Measurements from ENCODE around the gene CIBAR2.

CIBAR2 gene

GRCh38 chr16:85101956-85102630 lies 10.2 kb downstream of the CIBAR2 start:
- DNase-seq: no peak

DNA sequence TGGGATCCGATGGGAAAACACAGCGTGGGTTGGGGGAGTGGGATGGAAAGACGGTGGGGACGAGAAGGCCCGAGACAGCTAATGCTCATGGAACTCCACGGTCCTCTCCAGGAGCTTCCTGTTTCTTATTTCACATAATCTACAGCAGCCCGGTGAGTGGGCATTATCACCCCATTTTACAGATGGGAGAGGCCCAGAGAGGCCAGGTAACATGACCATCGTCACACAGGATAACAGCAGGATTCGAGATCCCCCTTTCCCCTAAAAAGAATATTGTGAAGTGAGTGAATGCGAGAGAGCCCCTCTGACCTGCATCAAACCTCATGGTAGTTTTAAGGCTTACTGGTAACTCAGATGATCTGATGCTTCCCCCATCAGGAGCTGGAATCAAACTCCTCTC lies 12.0 kb downstream of the CIBAR2 start:
- no peak for DNase-seq

DNA sequence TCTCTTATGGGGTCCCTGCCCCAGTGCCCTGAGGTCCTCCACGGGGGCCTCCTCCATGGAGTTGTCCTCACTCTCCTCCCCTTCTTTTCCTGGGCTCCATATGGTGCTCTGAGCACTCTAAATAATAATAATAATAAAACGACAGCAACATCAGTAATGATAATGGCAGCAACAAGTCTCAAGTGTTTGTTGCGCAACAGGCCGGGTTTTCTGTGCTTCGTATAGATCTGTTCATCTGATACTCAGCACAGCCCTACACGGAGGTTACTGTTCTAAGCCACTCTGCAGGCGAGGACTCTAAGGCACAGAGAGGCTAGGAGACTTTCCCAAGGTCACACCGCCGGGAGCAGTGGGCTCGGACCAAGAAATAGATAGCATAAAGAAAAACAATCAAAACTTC lies 13.7 kb downstream of the CIBAR2 start:
- no peak for DNase-seq

DNA sequence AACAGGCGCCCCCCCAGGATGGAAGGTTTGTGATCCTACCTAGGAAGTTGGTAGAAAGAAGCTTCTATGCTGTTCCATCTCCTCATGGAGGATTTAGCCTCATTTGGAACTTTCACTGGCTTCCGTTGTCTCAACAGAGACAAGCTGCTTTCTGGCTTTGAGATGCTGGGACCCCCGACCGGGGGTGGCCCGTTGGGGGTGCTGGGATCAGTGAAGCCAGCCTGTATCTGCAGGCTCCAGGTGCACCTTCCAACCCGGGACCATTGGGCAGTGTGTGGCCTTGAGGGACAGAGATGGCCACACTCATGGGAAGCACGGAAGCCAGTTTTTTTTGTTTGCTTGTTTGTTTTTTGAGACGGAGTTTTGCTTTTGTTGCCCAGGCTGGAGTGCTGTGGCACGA lies 15.4 kb downstream of the CIBAR2 start:
- DNase-seq: no peak

DNA sequence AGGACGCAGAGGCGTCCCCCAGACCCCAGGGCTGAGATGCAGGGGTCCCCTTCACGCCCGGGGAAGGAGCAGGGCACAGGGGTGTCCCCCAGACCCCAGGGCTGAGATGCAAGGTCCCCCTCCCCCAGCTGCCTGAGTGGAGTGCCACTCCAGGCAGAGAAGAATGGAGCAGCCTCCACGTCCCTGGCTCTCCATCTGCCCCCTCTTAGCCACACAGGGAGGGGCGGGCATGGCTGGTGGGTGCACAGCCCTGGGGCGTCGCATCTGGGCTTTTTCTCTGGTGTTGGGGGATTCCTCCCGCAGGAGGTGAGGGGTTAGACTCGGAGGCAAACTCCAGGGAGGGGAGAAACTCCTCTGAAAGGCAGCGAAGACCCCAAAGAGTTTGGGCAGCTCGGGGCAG lies 17.5 kb downstream of the CIBAR2 start:
- no peak for DNase-seq

DNA sequence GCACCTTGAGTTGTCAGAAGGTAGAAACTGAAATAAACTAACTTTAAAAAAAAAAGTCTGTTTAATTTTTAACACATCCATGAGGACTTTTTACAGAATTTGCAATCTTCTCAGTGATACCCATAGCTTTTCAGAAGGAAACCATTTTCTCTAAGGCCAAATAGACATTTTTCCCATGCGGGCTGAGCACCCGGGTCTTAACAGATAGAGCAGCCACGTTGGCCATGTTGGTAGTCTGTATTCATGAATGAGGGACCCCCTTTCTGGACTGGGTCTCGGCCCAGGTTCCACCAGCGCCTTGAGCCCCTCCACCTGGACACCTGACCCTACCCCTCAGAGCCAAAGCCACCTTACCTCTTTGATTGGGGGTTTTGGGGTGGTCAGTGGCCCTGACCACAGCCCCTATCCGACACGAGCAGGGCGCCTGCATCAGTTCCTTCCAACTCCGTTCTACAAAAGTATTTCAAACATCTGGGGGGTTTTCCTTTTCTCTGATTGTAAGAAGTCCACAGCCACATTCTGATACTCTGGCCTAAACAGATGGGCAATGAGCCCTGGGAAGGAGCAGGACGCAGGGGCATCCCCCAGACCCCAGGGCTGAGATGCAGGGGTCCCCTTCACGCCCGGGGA lies 18.0 kb downstream of the CIBAR2 start:
- DNase-seq: no peak

DNA sequence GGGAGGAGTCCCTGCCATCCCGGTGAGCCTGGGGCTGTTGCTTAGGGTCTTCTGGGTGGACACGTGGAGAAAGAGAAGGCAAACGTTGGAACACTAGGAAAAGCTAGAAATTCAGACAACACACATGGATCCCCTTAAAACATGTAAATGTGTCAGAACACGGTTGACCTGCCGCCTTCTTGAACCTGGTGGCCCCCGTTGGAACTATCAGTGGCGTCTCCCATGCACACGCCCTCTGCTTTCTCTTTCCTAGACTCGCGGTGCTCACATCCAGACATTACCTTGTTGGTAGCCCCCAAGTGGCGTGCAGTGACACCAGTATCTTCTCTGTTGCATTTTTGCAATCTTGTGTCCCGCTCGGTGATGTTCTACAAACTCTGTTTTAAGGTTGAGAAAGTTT lies 18.6 kb downstream of the CIBAR2 start:
- no peak for DNase-seq

DNA sequence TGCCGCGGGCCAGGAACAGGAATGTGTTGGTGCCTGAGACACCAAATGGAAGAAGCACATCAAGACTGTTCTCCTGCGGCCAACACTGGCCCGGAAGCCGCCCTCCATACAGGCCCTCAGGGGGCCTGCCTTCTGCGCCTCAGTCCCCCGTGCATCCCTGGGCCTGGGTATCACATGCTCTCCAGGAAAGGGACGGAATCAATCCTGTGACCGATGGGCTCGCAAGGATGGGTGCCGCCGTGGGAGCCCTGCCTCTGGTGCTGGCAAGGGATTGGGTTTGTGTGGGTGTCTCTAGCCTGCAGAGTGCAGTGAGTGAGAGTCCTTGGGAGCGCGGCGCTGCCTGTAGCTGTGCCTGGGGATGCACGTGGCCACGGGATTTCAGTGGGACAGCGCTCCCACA lies 19.4 kb downstream of the CIBAR2 start:
- no peak for DNase-seq

DNA sequence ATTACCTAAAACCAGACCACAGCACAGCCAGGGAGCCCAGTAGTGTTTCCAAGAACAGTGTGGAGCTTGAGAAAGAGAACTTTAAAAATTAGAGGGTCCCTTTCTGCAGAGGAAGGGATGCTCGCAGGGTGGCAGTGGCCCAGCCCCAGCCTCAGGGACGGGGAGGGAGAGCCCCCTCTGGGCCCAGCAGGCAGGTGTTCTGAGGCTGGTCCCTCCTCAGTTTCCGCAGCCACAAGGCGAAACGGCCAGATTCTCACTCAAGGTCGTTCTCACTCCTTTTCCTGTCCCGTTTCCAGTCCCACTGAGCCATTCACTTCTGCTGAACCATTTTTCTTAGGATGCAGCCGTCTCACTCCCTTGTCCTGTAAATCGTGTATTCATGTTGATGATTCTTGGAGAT lies 20.0 kb downstream of the CIBAR2 start:
- no peak for DNase-seq

DNA sequence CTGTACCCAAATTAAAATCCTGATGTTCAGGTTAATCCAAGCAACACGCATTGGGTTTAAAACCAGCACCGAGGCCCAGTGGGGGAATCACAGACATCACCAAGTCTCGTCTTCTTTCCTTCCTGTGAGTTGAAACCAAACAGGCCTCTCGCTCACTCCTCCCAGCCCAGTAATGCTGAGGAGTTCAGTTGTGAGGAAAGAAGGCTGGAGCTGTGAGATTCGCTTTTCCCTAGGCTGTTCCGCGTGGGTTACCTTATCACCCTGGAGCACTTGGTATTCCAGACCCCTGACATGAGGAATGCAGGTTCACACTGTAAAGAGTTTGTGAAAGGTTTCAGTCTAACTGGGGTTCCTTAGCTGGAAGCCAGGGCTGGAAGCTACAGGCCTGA lies 20.8 kb downstream of the CIBAR2 start:
- DNase-seq: no peak

- no peak for DNase-seq
Observed at GRCh38 chr16:85090873-85091521, 21.3 kb downstream of the CIBAR2 start.

GRCh38 chr16:85090181-85090580 lies 22.1 kb downstream of the CIBAR2 start:
- no peak for DNase-seq

- no peak for DNase-seq
Observed at GRCh38 chr16:85089525-85089924, 22.7 kb downstream of the CIBAR2 start.

DNA sequence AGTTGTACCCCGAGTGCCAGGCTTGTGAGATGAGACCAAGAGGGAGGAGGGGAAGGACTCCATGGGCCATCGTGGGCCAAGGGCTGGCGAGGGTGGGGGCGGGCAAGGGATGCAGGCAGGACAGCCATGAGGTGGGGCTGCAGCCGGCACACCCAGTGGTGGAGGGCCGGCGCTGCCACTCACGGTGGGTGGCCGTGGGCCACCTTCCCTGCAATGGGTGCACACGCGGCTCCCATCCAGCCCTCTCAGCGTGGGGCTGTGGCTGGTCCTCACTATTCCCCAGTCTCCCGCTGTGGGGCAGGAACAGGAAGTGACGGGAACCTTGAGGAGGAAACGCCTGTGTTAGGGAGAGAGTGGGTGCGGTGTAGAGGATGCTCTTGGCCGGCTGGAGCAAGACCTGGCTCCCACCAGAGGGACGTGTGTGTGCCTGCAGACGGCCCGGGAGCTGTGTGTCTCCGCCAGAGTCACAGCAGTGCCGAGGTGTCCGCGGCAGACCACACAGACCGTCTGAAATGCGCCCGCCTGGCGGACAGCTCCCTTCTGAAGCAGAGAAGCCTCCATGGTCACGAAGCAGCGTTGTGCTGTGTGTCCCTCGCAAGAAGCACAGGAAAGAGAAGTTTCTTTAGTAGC lies 23.6 kb downstream of the CIBAR2 start:
- no peak for DNase-seq

DNA sequence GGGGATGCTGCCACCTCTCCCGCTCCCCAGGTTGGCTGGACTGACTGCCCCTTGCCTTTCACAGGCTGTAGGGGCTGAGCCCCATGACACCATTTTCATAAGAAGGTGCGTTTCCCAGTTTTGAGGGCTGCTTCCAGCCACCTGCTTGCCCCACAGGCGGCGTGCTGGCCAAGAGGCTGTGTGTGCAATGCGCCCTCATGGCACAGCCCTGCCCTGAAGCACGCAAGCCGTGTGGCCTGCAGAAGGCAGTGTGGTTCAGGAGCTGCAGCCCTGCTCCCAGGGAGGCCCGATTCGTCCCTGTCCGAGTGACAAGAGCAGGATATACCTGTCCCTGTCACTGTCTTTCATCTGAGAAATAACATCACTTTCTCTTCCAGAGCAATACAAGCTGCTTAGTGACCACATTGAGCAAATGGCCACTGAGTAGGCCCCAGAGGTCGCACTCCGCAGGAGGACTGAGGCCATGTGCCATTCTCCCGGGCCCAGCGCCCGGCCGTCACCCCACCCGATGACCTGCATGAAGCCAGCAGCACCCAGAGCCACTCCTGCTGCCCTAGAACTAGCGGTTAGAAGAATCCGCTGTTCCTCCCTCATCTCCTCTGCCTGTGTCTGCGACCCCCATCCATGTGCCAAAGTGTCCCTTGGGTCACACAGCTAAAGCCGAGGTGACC lies 24.2 kb downstream of the CIBAR2 start:
- no peak for DNase-seq

- DNase-seq: peak; percentile 66
Observed at GRCh38 chr16:85086347-85087291, 25.7 kb downstream of the CIBAR2 start.

DNA sequence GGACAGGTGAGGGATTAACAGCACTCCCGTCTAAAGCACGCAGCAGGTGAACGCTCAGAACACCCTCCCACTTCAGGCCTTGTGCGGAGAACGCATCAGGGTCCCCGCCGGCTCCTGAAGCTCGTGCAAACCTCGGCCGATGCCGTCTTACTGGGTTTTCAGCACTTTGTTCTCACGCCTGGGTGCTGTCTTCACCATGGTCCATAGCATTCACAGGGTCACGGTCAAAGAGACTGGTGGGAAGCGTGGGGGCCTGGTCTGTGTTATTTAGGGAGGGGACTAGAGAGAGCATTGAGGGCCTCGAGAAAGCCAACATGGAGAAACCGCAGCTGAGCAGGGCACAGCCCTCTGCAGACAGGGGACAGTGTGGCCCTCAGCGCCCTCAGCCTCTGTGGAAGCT lies 26.6 kb downstream of the CIBAR2 start:
- no peak for DNase-seq

- no peak for DNase-seq
Observed at GRCh38 chr16:85084841-85085510, 27.3 kb downstream of the CIBAR2 start.

DNA sequence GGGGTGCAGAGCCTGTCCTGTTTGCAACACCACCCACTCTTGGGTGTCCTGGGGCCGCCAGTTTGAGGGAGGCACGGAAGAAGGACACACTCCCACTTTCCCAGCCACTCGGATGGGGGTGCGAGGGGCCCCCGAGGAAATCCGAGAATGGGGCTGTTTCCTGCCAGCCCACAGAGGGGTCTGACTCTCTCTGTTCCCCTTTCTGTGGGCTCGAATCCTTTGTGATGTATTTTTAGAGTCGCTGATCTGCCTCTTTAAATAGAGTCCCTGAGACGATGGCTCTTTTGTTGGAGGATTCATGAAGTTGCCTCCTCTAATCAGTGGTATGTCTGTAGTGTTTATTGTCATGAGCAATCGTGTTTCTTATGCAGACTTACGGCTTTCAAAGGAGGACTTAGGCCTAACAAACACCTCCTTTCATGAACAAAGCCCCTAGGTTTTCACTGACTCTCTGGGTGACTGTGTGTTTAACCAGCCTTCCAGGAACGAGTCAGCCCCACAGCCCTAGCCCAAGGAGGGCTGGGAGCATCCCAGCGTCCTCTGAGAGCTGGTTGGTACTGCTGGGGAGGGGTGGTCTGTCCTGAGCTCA lies 29.1 kb downstream of the CIBAR2 start:
- no peak for DNase-seq

DNA sequence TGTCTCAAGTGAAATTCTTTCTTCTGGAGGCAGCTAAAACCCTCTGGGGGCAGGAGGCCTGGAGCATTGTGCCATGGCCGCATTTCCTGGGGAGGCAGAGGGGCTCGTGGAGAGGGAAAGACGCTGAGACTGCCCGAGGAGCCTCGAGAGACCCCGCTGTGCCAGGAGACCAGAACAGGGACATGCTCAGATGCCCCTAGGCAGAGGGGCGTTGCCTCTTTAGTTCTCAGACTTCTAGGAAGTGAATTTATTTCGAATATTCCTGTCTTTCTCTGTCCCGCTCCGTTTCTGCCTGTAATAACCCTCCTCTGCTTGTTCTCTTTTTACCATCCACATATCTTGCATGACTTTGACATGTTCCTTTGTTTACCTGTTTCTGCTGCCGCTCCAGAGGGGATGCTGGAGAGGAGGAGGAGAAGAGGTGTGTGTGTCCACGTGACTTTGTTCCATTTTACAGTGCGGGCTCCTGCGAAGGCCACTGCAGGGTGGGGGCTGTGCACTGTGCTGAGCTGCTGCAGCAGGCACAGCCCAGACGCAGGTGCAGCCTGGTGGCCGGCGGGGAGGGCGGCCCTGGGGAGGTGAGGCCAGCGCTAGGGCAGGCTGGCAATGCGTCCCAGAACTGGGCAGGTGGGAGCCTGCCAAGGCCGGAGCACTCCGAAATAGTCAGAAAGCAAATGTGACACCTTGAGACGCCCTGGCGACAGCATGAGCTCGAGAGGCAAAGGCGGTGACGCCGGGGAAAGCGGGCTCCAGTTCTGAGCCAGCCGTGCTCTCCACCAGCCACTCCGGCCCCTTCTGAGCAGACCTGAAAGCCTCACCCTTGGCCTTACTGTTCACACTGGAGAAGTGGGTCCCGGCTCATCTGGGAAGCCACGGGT lies 29.9 kb downstream of the CIBAR2 start:
- DNase-seq: no peak
